ENCODE results near the gene ZBTB18. TPM values are rescaled to one million over a fixed set of nuclear protein-coding genes. Genes with fewer than 3 reads are reported as not detected.

Gene ZBTB18
- total RNA-seq, 1 experiment from 2014 or later = 1.8 TPM

- TF ChIP-seq EZH2 (IDR thresholded peaks at IDR 0.05) (no peak), MAX (IDR thresholded peaks at IDR 0.05) (no peak), EGR1 (IDR thresholded peaks at IDR 0.05; ENCODE audit: low read depth) (no peak), POLR2AphosphoS5 (IDR thresholded peaks at IDR 0.05; ENCODE audit: low read depth, low read length) (no peak), RAD21 (IDR thresholded peaks at IDR 0.05; ENCODE audit: low read depth) (no peak), CTCF (IDR thresholded peaks at IDR 0.05 in 2 of 3, conservative IDR thresholded peaks at IDR 0.05 in 1 of 3; ENCODE audit: borderline replicate concordance in 1 of 3, insufficient read depth in 1 of 3, low read depth in 2 of 3, low read length in 2 of 3) (no peak)
- no peaks in the 10 kb centered on the region for H3K36me3 ChIP-seq (ENCODE audit: control insufficient read depth in 1 of 2, insufficient read depth in 2 of 2, low read length in 2 of 2)
- ChIA-PET CTCF (no interaction called here), RAD21 (ENCODE audit: low non-redundant PET in 1 of 2, low total read pairs in 2 of 2, uncharacterized antibody in 2 of 2, unreplicated experiment in 2 of 2) (no interaction called here), POLR2A (no interaction called here)
- no peaks in the 10 kb centered on the region for H4K20me1 ChIP-seq (ENCODE audit: insufficient read depth)
- no peak overlapping the region for H3K4me3 ChIP-seq (replicated peaks in 1 of 2; ENCODE audit: low read depth in 1 of 2, low read length in 2 of 2)
- no peak overlapping the region for H3K27ac ChIP-seq (ENCODE audit: low read depth, low read length)
- intact Hi-C loops (cut with micrococcal nuclease) = no loop called here
- ATAC-seq = no peak
- H3K9me2 ChIP-seq (ENCODE audit: insufficient read depth) = no peaks in the 10 kb centered on the region
- no peaks in the 10 kb centered on the region for H3K9me3 ChIP-seq (ENCODE audit: control insufficient read depth in 1 of 2, insufficient read depth in 1 of 2, low read depth in 1 of 2, low read length in 2 of 2)
- H3K9ac ChIP-seq (ENCODE audit: low read length) = no peak overlapping the region
- BruUV-seq (replicated peaks) = no TSS peak
- DNase-seq (ENCODE audit: low read depth, low spot score) = no peak
- peaks cover 73% of the 10 kb centered on the region for H3K27me3 ChIP-seq (ENCODE audit: insufficient read depth, low read length)
- no peak overlapping the region for H2AFZ ChIP-seq (ENCODE audit: low read depth, low read length, poor library complexity, severe bottlenecking)
- no peak overlapping the region for H3K4me2 ChIP-seq (ENCODE audit: low read length)
- no peaks in the 10 kb centered on the region for H3K4me1 ChIP-seq (ENCODE audit: control insufficient read depth in 1 of 2, insufficient read depth in 2 of 2, low read length in 2 of 2)
- no peaks in the 10 kb centered on the region for H3K79me2 ChIP-seq (ENCODE audit: insufficient read depth, low read length)
Measured at GRCh38 chr1:244087021-244087560, 36.0 kb downstream of the ZBTB18 start.

- H3K4me1 ChIP-seq (ENCODE audit: control insufficient read depth in 1 of 2, insufficient read depth in 2 of 2, low read length in 2 of 2) = no peaks in the 10 kb centered on the region
- H3K79me2 ChIP-seq (ENCODE audit: insufficient read depth, low read length) = no peaks in the 10 kb centered on the region
- ATAC-seq (no peak), DNase-seq (ENCODE audit: low read depth, low spot score) (no peak)
- H3K27ac ChIP-seq (ENCODE audit: low read depth, low read length) = no peak overlapping the region
- ChIA-PET POLR2A (no interaction called here), RAD21 (ENCODE audit: low non-redundant PET in 1 of 2, low total read pairs in 2 of 2, uncharacterized antibody in 2 of 2, unreplicated experiment in 2 of 2) (no interaction called here), CTCF (no interaction called here)
- intact Hi-C loops (cut with micrococcal nuclease) = no loop called here
- H3K9me2 ChIP-seq (ENCODE audit: insufficient read depth) = no peaks in the 10 kb centered on the region
- TF ChIP-seq ELF1 (IDR thresholded peaks at IDR 0.05; ENCODE audit: borderline replicate concordance, low read depth) = no peak
- BruUV-seq (replicated peaks) = no TSS peak
- H2AFZ ChIP-seq (ENCODE audit: low read depth, low read length, poor library complexity, severe bottlenecking) = no peak overlapping the region
- no peak overlapping the region for H3K9ac ChIP-seq (ENCODE audit: low read length)
- H3K9me3 ChIP-seq (ENCODE audit: control insufficient read depth in 1 of 2, insufficient read depth in 1 of 2, low read depth in 1 of 2, low read length in 2 of 2) = no peaks in the 10 kb centered on the region
- no peaks in the 10 kb centered on the region for H3K36me3 ChIP-seq (ENCODE audit: control insufficient read depth in 1 of 2, insufficient read depth in 2 of 2, low read length in 2 of 2)
- no peak overlapping the region for H3K4me3 ChIP-seq (replicated peaks in 1 of 2; ENCODE audit: low read depth in 1 of 2, low read length in 2 of 2)
- peaks cover 73% of the 10 kb centered on the region for H3K27me3 ChIP-seq (ENCODE audit: insufficient read depth, low read length)
- no peak overlapping the region for H3K4me2 ChIP-seq (ENCODE audit: low read length)
- no peaks in the 10 kb centered on the region for H4K20me1 ChIP-seq (ENCODE audit: insufficient read depth)
Measured at GRCh38 chr1:244087611-244088010, 36.5 kb downstream of the ZBTB18 start.

All from HCT116 (cell line).